Measurements from ENCODE around the gene DDX27.

The DDX27 gene

DNA sequence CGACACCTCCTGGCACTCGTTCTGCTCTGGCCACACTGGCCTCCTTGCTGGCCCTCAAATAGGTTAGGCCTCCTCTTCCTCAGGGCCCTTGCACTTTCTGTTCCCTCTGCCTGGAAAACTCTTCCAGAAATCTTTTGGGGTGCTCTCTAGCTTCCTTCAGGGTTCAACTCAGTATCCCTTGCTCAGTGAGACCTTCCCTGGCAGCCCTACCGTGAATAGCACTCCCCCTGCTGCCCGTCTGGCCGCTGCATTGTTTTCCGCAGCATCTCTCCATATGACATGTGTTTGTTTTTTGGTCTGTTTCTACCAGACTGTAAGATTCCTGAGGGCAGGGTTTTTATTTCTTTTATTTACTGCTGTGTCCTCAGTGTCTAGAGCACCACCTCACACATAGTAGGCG, 6.7 kb downstream of the DDX27 start:
- DNase-seq (ENCODE audit: extremely low spot score), result no peak
- ChIA-PET CTCF (no interaction called here), POLR2A (no interaction called here)
- TF ChIP-seq HDGF (IDR thresholded peaks at IDR 0.05; ENCODE audit: borderline replicate concordance) (no peak), CTBP1 (IDR thresholded peaks at IDR 0.05; ENCODE audit: borderline replicate concordance) (no peak), ZNF384 (IDR thresholded peaks at IDR 0.05) (no peak), FOXM1 (IDR thresholded peaks at IDR 0.05; ENCODE audit: borderline replicate concordance) (no peak), SUZ12 (IDR thresholded peaks at IDR 0.05) (no peak), NFRKB (IDR thresholded peaks at IDR 0.05) (no peak), TARDBP (IDR thresholded peaks at IDR 0.05) (no peak), ARNT (IDR thresholded peaks at IDR 0.05) (no peak), ELF4 (IDR thresholded peaks at IDR 0.05) (no peak), BHLHE40 (IDR thresholded peaks at IDR 0.05; ENCODE audit: borderline replicate concordance) (no peak), FOXA1 (IDR thresholded peaks at IDR 0.05) (no peak), LEF1 (IDR thresholded peaks at IDR 0.05; ENCODE audit: borderline replicate concordance) (no peak), FOXK2 (IDR thresholded peaks at IDR 0.05) (no peak), SP1 (IDR thresholded peaks at IDR 0.05) (no peak)
- TF ChIP-seq, protein P1, sequence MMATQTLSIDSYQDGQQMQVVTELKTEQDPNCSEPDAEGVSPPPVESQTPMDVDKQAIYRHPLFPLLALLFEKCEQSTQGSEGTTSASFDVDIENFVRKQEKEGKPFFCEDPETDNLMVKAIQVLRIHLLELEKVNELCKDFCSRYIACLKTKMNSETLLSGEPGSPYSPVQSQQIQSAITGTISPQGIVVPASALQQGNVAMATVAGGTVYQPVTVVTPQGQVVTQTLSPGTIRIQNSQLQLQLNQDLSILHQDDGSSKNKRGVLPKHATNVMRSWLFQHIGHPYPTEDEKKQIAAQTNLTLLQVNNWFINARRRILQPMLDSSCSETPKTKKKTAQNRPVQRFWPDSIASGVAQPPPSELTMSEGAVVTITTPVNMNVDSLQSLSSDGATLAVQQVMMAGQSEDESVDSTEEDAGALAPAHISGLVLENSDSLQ (IDR thresholded peaks at IDR 0.05), result no peak

DNA sequence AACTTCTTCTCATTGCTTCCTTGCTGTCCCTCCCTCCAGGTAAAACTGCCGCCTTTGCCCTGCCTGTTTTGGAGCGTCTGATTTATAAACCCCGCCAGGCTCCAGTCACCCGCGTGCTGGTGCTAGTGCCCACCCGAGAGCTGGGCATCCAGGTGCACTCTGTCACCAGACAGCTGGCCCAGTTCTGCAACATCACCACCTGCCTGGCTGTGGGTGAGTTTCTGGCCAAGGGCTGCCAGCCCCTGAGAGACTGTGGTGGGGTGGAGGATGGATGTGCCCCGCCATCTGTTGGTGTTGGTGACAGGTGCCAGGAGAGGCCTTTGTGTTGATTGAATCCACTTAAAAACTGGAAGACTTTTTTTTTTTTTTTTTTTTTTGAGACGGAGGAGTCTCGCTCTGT, 9.5 kb downstream of the DDX27 start:
- TF ChIP-seq ARNT (IDR thresholded peaks at IDR 0.05), result no peak
- TF ChIP-seq L3MBTL2 (conservative IDR thresholded peaks at IDR 0.05), result no peak
- no peak for TF ChIP-seq FOXA1 (IDR thresholded peaks at IDR 0.05)
- no peak for TF ChIP-seq SP1 (IDR thresholded peaks at IDR 0.05)
- TF ChIP-seq TARDBP (IDR thresholded peaks at IDR 0.05), result no peak
- TF ChIP-seq ZNF384 (IDR thresholded peaks at IDR 0.05), result no peak
- no peak for TF ChIP-seq LEF1 (IDR thresholded peaks at IDR 0.05; ENCODE audit: borderline replicate concordance)
- no peak for TF ChIP-seq HDGF (IDR thresholded peaks at IDR 0.05; ENCODE audit: borderline replicate concordance)
- no peak for TF ChIP-seq FOXK2 (IDR thresholded peaks at IDR 0.05)
- no peak for TF ChIP-seq NFRKB (IDR thresholded peaks at IDR 0.05)
- no peak for TF ChIP-seq CTBP1 (IDR thresholded peaks at IDR 0.05; ENCODE audit: borderline replicate concordance)
- no peak for TF ChIP-seq SUZ12 (IDR thresholded peaks at IDR 0.05)
- no peak for TF ChIP-seq FOXM1 (IDR thresholded peaks at IDR 0.05; ENCODE audit: borderline replicate concordance)
- no peak for TF ChIP-seq BHLHE40 (IDR thresholded peaks at IDR 0.05; ENCODE audit: borderline replicate concordance)
- TF ChIP-seq, protein P1 (IDR thresholded peaks at IDR 0.05), result no peak
- no peak for TF ChIP-seq ELF4 (IDR thresholded peaks at IDR 0.05)
- POLR2A ChIA-PET, result no interaction called here
- DNase-seq (ENCODE audit: extremely low spot score), result no peak
- CTCF ChIA-PET, result no interaction called here

GRCh38 chr20:49229381-49229780, 10.2 kb downstream of the DDX27 start:
- DNase-seq (ENCODE audit: extremely low spot score), result no peak
- ChIA-PET CTCF (no interaction called here), POLR2A (no interaction called here)
- TF ChIP-seq BHLHE40 (IDR thresholded peaks at IDR 0.05; ENCODE audit: borderline replicate concordance) (no peak), L3MBTL2 (conservative IDR thresholded peaks at IDR 0.05) (no peak)

DNA sequence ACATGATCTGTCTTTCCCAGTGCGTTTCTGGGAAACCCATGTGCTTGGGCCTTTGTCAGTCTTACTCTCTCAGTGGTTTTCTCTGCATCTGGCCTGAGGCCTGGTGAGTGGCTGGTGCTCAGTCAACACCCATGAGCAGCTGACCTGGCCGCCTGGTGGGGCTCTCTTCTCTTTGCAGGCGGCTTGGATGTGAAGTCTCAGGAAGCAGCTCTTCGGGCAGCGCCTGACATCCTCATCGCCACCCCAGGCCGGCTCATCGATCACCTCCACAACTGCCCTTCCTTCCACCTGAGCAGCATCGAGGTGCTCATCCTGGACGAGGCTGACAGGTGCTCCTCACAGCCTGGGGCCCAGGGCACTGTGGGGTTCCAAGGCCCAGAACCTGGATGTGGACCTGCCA, 10.8 kb downstream of the DDX27 start:
- DNase-seq (ENCODE audit: extremely low spot score), result no peak
- CTCF ChIA-PET, result no interaction called here
- no peak for TF ChIP-seq L3MBTL2 (conservative IDR thresholded peaks at IDR 0.05)
- TF ChIP-seq LEF1 (IDR thresholded peaks at IDR 0.05; ENCODE audit: borderline replicate concordance), result no peak
- TF ChIP-seq, protein P1 (IDR thresholded peaks at IDR 0.05), result no peak
- no peak for TF ChIP-seq FOXK2 (IDR thresholded peaks at IDR 0.05)
- TF ChIP-seq ARNT (IDR thresholded peaks at IDR 0.05), result no peak
- TF ChIP-seq ZNF384 (IDR thresholded peaks at IDR 0.05), result no peak
- no peak for TF ChIP-seq FOXM1 (IDR thresholded peaks at IDR 0.05; ENCODE audit: borderline replicate concordance)
- no peak for TF ChIP-seq FOXA1 (IDR thresholded peaks at IDR 0.05)
- TF ChIP-seq BHLHE40 (IDR thresholded peaks at IDR 0.05; ENCODE audit: borderline replicate concordance), result no peak
- no peak for TF ChIP-seq CTBP1 (IDR thresholded peaks at IDR 0.05; ENCODE audit: borderline replicate concordance)
- no peak for TF ChIP-seq SP1 (IDR thresholded peaks at IDR 0.05)
- no peak for TF ChIP-seq TARDBP (IDR thresholded peaks at IDR 0.05)
- TF ChIP-seq ELF4 (IDR thresholded peaks at IDR 0.05), result no peak
- no peak for TF ChIP-seq SUZ12 (IDR thresholded peaks at IDR 0.05)
- TF ChIP-seq HDGF (IDR thresholded peaks at IDR 0.05; ENCODE audit: borderline replicate concordance), result no peak
- TF ChIP-seq NFRKB (IDR thresholded peaks at IDR 0.05), result no peak
- POLR2A ChIA-PET, result interaction anchor here (1.5 kb wide), 1 partner anchor 11 kb away, joined by 4 read pairs; the partner anchor contains the start of gene DDX27

- no peak for DNase-seq (ENCODE audit: extremely low spot score)
- ChIA-PET CTCF (no interaction called here), POLR2A (interaction anchor here (1.5 kb wide), 1 partner anchor 11 kb away, joined by 4 read pairs; the partner anchor contains the start of gene DDX27)
- no peak for TF ChIP-seq SUZ12 (IDR thresholded peaks at IDR 0.05)
- TF ChIP-seq LEF1 (IDR thresholded peaks at IDR 0.05; ENCODE audit: borderline replicate concordance), result no peak
- no peak for TF ChIP-seq FOXA1 (IDR thresholded peaks at IDR 0.05)
- TF ChIP-seq HDGF (IDR thresholded peaks at IDR 0.05; ENCODE audit: borderline replicate concordance), result no peak
- no peak for TF ChIP-seq TARDBP (IDR thresholded peaks at IDR 0.05)
- TF ChIP-seq BHLHE40 (IDR thresholded peaks at IDR 0.05; ENCODE audit: borderline replicate concordance), result no peak
- TF ChIP-seq, protein P1 (IDR thresholded peaks at IDR 0.05), result no peak
- no peak for TF ChIP-seq ARNT (IDR thresholded peaks at IDR 0.05)
These were observed 11.4 kb downstream of the DDX27 start for GRCh38 chr20:49230561-49231133.
